Activated CD4-positive, alpha-beta T cell treated with anti-CD3 and anti-CD28 coated beads, Interleukin-2, amount 10 ng/mL, durations not matched to agents 7 days and 5 days (primary cell): Measurements from ENCODE around the gene ARHGAP33. TPM values are rescaled to one million over a fixed set of nuclear protein-coding genes. Genes with fewer than 3 reads are reported as not detected.

Source experiments
- CTCF ChIA-PET: fragments of 350-600 bp; sonication (Branson Sonifier 250); formaldehyde crosslinking; loops from one replicate; lab custom pipeline; 2021; ENCODE audit warnings: antibody characterized with exemption; lab: Charles Lee
- POLR2A ChIA-PET: fragments of 350-600 bp; sonication (Branson Sonifier 250); formaldehyde crosslinking; loops from one replicate; lab custom pipeline; 2021; ENCODE audit warnings: antibody characterized with exemption; lab: Charles Lee
- DNase-seq: peaks from one replicate; pipeline ENCODE4 v3.0.0-alpha.2; 2020
- H3K27ac Mint-ChIP-seq: one replicate; pipeline ENCODE4 v1.8.0; 2021; ENCODE audit warnings: mild to moderate bottlenecking, moderate library complexity, mixed read lengths
- H3K27me3 Mint-ChIP-seq: one replicate; pipeline ENCODE4 v1.8.0; 2021; ENCODE audit warnings: mixed read lengths
- H3K36me3 Mint-ChIP-seq: one replicate; pipeline ENCODE4 v1.8.0; 2021; ENCODE audit warnings: low read depth, mixed read lengths
- H3K4me1 Mint-ChIP-seq: one replicate; pipeline ENCODE4 v1.8.0; 2021; ENCODE audit warnings: mixed read lengths
- H3K4me3 Mint-ChIP-seq: one replicate; pipeline ENCODE4 v1.8.0; 2021; ENCODE audit warnings: mild to moderate bottlenecking, moderate library complexity, mixed read lengths
- H3K9me3 Mint-ChIP-seq: one replicate; pipeline ENCODE4 v1.8.0; 2021; ENCODE audit warnings: mixed read lengths
- total RNA-seq, 2 experiments: library from RNA; stranded (reverse); gene quantifications; one replicate each; pipeline ENCODE4 v1.2.3, GENCODE V29; 2021

The ARHGAP33 gene
- total RNA-seq, 2 experiments from 2014 or later: 91.3 to 101 TPM

- CTCF ChIA-PET: interaction anchor here (1.3 to 1.5 kb wide), 2 partner anchors 10 to 13 kb away, joined by 3 to 5 read pairs; partner anchors contain the start of gene IGFLR1
- no peaks in the 10 kb centered on the region for H3K9me3 Mint-ChIP-seq
- no peak overlapping the region for H3K4me3 Mint-ChIP-seq
- DNase-seq: no peak
- H3K4me1 Mint-ChIP-seq: peaks cover 41% of the 10 kb centered on the region
- H3K27ac Mint-ChIP-seq: no peak overlapping the region
- no peaks in the 10 kb centered on the region for H3K27me3 Mint-ChIP-seq
- H3K36me3 Mint-ChIP-seq: peaks cover 18% of the 10 kb centered on the region
- POLR2A ChIA-PET: no interaction called here
Measured at GRCh38 chr19:35752746-35753350, 22.5 kb upstream of the ARHGAP33 start.

GRCh38 chr19:35753634-35754369, 21.6 kb upstream of the ARHGAP33 start:
- ChIA-PET POLR2A (no interaction called here), CTCF (no interaction called here)
- Mint-ChIP-seq H3K27me3 (no peaks in the 10 kb centered on the region), H3K4me1 (peaks cover 34% of the 10 kb centered on the region), H3K9me3 (no peaks in the 10 kb centered on the region), H3K4me3 (no peak overlapping the region), H3K36me3 (peaks cover 16% of the 10 kb centered on the region), H3K27ac (no peak overlapping the region)
- no peak for DNase-seq

GRCh38 chr19:35754370-35755130, 20.8 kb upstream of the ARHGAP33 start:
- no peak for DNase-seq
- peaks cover 38% of the 10 kb centered on the region for H3K4me1 Mint-ChIP-seq
- peak overlapping the region; percentile 44 for H3K27ac Mint-ChIP-seq
- peaks cover 20% of the 10 kb centered on the region for H3K36me3 Mint-ChIP-seq
- H3K9me3 Mint-ChIP-seq: no peaks in the 10 kb centered on the region
- ChIA-PET CTCF (no interaction called here), POLR2A (no interaction called here)
- no peaks in the 10 kb centered on the region for H3K27me3 Mint-ChIP-seq
- no peak overlapping the region for H3K4me3 Mint-ChIP-seq

DNA sequence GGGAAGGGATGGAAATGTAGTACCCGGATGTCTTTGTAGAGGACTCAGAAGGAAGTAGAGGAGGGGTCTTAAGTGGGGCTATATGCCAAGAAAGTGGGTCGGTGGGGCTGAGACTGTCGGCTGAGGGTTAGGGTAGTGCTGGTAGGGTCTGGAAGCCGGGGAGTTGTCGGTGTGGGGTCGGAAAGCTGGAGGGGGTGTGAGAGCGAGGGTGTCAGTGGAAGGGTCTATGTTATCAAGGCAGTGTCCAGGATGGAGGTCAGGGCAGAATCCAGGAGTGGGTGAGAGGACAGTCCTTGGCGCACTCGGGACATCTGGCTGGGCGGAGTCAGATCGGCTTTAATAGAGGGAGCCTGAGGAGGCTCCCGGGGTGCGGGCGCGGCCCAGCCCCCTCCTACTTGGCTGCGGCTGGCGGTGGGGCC, 20.2 kb upstream of the ARHGAP33 start:
- Mint-ChIP-seq H3K27ac (no peak overlapping the region), H3K27me3 (no peaks in the 10 kb centered on the region), H3K4me1 (peaks cover 36% of the 10 kb centered on the region), H3K9me3 (no peaks in the 10 kb centered on the region), H3K36me3 (peaks cover 23% of the 10 kb centered on the region), H3K4me3 (no peak overlapping the region)
- CTCF ChIA-PET: no interaction called here
- POLR2A ChIA-PET: no interaction called here
- DNase-seq: no peak

GRCh38 chr19:35755550-35756376, 19.6 kb upstream of the ARHGAP33 start:
- H3K27ac Mint-ChIP-seq: peak overlapping the region; percentile 76
- H3K36me3 Mint-ChIP-seq: peaks cover 29% of the 10 kb centered on the region
- peaks cover 37% of the 10 kb centered on the region for H3K4me1 Mint-ChIP-seq
- H3K9me3 Mint-ChIP-seq: no peaks in the 10 kb centered on the region
- DNase-seq: peak; percentile 46
- H3K4me3 Mint-ChIP-seq: peak overlapping the region; percentile 52
- no peaks in the 10 kb centered on the region for H3K27me3 Mint-ChIP-seq
- ChIA-PET CTCF (no interaction called here), POLR2A (no interaction called here)

DNA sequence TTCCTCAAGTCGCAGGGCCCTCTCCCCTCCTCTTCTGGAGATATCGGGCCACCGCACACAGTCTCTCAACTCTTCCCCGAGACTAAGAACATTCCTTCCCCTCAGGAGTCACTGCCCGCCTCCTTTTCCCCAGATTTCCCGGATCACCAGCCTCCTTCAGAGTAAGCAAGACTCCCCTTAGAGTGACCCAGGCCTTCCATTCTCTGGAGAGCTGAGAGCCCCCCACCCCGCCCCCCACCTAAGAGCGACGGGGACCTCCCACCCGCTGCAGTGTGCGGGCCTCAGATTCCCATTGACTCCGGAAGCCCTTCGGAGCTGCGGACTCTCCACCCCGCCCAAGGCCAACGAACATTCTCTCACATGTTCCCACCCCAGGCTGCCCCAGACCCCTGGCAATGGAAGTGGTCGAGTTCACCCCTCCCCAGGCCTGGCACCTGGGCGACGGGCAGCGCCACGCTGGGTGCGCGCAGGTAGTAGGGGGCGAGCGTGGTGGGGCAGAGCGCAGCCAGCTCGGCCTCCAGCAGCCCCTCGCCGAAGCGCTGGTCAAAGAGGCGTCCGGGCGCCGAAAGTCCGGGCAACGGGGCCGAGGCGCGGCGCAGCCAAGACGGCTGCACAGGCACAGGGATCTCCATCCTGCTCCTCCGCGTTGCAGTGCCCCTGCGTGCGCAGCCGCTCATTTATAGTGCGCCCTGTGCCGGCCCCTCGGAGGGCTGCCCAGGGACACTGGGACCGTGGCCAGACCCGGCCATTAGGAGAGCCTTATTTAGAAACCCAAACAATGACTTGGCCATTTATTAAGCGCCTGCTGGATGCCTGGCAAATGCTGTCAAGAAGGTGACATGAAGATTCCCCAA, 18.8 kb upstream of the ARHGAP33 start, which contains the start of gene HSPB6:
TSS of gene HSPB6 (minus strand) at position 653 of the 854 bp plus-strand sequence. CDS start at position 632, 21 bp downstream.
- Mint-ChIP-seq H3K27ac (peak within 1 kb of the TSS; percentile 93), H3K4me3 (peak within 1 kb of the TSS; percentile 84), H3K27me3 (no peaks in the 10 kb centered on the region), H3K4me1 (peaks cover 37% of the 10 kb centered on the region), H3K36me3 (peaks cover 32% of the 10 kb centered on the region), H3K9me3 (no peaks in the 10 kb centered on the region)
- POLR2A ChIA-PET: no interaction called here
- CTCF ChIA-PET: no interaction called here
- DNase-seq: no peak

GRCh38 chr19:35757231-35757748, 18.1 kb upstream of the ARHGAP33 start:
- H3K4me1 Mint-ChIP-seq: peaks cover 37% of the 10 kb centered on the region
- POLR2A ChIA-PET: no interaction called here
- H3K9me3 Mint-ChIP-seq: no peaks in the 10 kb centered on the region
- CTCF ChIA-PET: no interaction called here
- peak overlapping the region; percentile 93 for H3K27ac Mint-ChIP-seq
- peaks cover 37% of the 10 kb centered on the region for H3K36me3 Mint-ChIP-seq
- DNase-seq: no peak
- no peaks in the 10 kb centered on the region for H3K27me3 Mint-ChIP-seq
- peak overlapping the region; percentile 84 for H3K4me3 Mint-ChIP-seq

- peaks cover 37% of the 10 kb centered on the region for H3K4me1 Mint-ChIP-seq
- CTCF ChIA-PET: no interaction called here
- H3K4me3 Mint-ChIP-seq: peak within 1 kb of the TSS; percentile 84
- POLR2A ChIA-PET: no interaction called here
- H3K36me3 Mint-ChIP-seq: peaks cover 38% of the 10 kb centered on the region
- no peaks in the 10 kb centered on the region for H3K9me3 Mint-ChIP-seq
- DNase-seq: peak; percentile 99
- no peaks in the 10 kb centered on the region for H3K27me3 Mint-ChIP-seq
- H3K27ac Mint-ChIP-seq: peak within 1 kb of the TSS; percentile 93
Measured at GRCh38 chr19:35757749-35758608, 17.4 kb upstream of the ARHGAP33 start, which contains the start of gene PROSER3. Gene PROSER3, plus strand, starts transcription at chr19:35758176. Its CDS starts 40 bp downstream, at chr19:35758216.

DNA sequence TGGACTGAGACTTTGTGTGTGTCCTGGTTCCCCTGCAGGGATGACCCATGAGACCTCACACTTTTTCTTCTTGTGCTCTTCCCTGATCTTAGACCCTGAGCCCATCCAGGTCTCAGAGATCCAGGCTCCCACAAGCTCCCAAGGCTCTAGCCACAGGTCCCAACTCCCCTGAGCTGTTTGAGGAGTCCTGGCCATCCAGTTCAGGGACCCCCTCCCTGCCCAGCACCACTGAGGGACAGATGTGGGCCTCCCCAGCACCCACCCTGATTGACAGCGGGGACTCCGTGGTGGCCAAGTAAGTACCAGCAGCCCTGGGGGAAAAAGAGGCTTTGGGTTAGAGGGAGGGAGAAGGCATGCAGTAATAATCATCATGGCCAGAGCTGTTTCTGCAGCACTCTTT, 15.7 kb upstream of the ARHGAP33 start:
- POLR2A ChIA-PET: interaction anchor here (0.6 kb wide), 1 partner anchor 11 kb away, joined by 3 read pairs; no protein-coding TSS in a partner anchor
- Mint-ChIP-seq H3K36me3 (peaks cover 29% of the 10 kb centered on the region), H3K4me3 (peak overlapping the region; percentile 84), H3K27ac (no peak overlapping the region), H3K9me3 (no peaks in the 10 kb centered on the region), H3K27me3 (no peaks in the 10 kb centered on the region), H3K4me1 (peaks cover 36% of the 10 kb centered on the region)
- no peak for DNase-seq
- CTCF ChIA-PET: interaction anchor here (0.6 kb wide), 2 partner anchors 13 to 892 kb away, joined by 3 read pairs; no protein-coding TSS in a partner anchor

DNA sequence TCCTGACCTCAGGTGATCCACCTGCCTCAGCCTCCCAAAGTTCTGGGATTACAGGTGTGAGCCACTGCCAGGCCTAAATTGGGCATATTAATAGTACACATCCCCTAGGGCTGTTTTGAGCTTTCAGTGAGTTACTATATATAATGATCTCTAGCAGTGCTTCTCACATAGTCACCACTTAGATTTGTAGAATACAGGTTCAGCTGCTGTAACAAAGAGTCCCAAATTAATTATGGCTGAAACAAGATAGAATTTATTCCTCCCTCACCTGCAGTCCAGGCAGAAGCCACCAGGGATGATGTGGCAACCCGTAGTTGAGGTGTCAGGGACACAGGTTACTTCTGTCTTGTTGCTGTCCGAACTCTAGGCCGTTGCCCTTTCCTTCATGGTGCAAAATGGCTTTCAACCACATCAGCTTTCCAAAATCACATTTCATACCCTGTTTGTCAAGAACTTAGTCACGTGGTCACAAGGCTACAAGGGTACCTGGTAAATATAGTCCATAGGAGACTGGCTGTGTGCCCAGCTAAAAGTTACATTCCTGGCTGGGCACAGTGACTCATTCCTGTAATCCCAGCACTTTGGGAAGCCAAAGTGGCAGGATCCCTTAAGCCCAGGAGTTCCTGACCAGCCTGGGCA, 14.5 kb upstream of the ARHGAP33 start:
- H3K4me3 Mint-ChIP-seq: no peak overlapping the region
- POLR2A ChIA-PET: no interaction called here
- no peak for DNase-seq
- H3K4me1 Mint-ChIP-seq: peaks cover 31% of the 10 kb centered on the region
- H3K27ac Mint-ChIP-seq: no peak overlapping the region
- no peaks in the 10 kb centered on the region for H3K27me3 Mint-ChIP-seq
- CTCF ChIA-PET: interaction anchor here (0.6 to 1.9 kb wide), 3 partner anchors 13 to 177 kb away, joined by 3 to 5 read pairs (median 3); partner anchors contain the start of gene LIN37
- no peaks in the 10 kb centered on the region for H3K9me3 Mint-ChIP-seq
- peaks cover 27% of the 10 kb centered on the region for H3K36me3 Mint-ChIP-seq
